HEK293T (cell line): ENCODE results near the gene C1GALT1.

Experiments
- CTCF ChIA-PET: fragments of 350-600 bp; formaldehyde crosslinking; extraction: SDS; loops from one replicate; lab custom pipeline; 2021; ENCODE audit warnings: antibody characterized with exemption, inconsistent platforms; lab: Yijun Ruan, JAX
- POLR2A ChIA-PET: fragments of 350-600 bp; formaldehyde crosslinking; extraction: SDS; loops from one replicate; lab custom pipeline; 2020; ENCODE audit warnings: antibody characterized with exemption, inconsistent platforms; lab: Yijun Ruan, JAX
- DNase-seq: peaks from one replicate; pipeline ENCODE4 v3.0.0; 2012; ENCODE audit warnings: mixed read lengths; ENCODE audit errors: extremely low spot score
- ARNT ChIP-seq: fragments of 450-650 bp; IDR thresholded peaks from 2 replicates; pipeline ENCODE4 v1.6.1; 2017; ENCODE audit warnings: mild to moderate bottlenecking
- BHLHE40 ChIP-seq: fragments of 450-650 bp; IDR thresholded peaks from 2 replicates; pipeline ENCODE4 v1.6.1; 2016; ENCODE audit warnings: mild to moderate bottlenecking, moderate library complexity, borderline replicate concordance
- CTBP1 ChIP-seq: fragments of 450-650 bp; IDR thresholded peaks from 2 replicates; pipeline ENCODE4 v1.6.1; 2016; ENCODE audit warnings: borderline replicate concordance
- ELF4 ChIP-seq: fragments of 450-650 bp; IDR thresholded peaks from 2 replicates; pipeline ENCODE4 v1.6.1; 2017; ENCODE audit warnings: antibody characterized with exemption
- FOXA1 ChIP-seq: fragments of 450-650 bp; IDR thresholded peaks from 2 replicates; pipeline ENCODE4 v1.6.1; 2016; ENCODE audit warnings: mild to moderate bottlenecking
- FOXK2 ChIP-seq: fragments of 450-650 bp; IDR thresholded peaks from 2 replicates; pipeline ENCODE4 v1.6.1; 2016; ENCODE audit warnings: mild to moderate bottlenecking
- FOXM1 ChIP-seq: fragments of 450-650 bp; IDR thresholded peaks from 2 replicates; pipeline ENCODE4 v1.6.1; 2017; ENCODE audit warnings: mild to moderate bottlenecking, borderline replicate concordance
- HDGF ChIP-seq: fragments of 450-650 bp; IDR thresholded peaks from 2 replicates; pipeline ENCODE4 v1.6.1; 2017; ENCODE audit warnings: antibody characterized with exemption, borderline replicate concordance
- L3MBTL2 ChIP-seq: fragments of 450-650 bp; conservative IDR thresholded peaks from 2 replicates; pipeline ENCODE4 v1.6.1; 2016; ENCODE audit warnings: mild to moderate bottlenecking
- LEF1 ChIP-seq: fragments of 450-650 bp; IDR thresholded peaks from 2 replicates; pipeline ENCODE4 v1.6.1; 2017; ENCODE audit warnings: mild to moderate bottlenecking, borderline replicate concordance
- NFRKB ChIP-seq: fragments of 450-650 bp; IDR thresholded peaks from 2 replicates; pipeline ENCODE4 v1.6.1; 2016; ENCODE audit warnings: mild to moderate bottlenecking, moderate library complexity
- SP1 ChIP-seq: fragments of 450-650 bp; IDR thresholded peaks from 2 replicates; pipeline ENCODE4 v1.6.1; 2017
- SUZ12 ChIP-seq: fragments of 450-650 bp; IDR thresholded peaks from 2 replicates; pipeline ENCODE4 v1.6.1; 2016; ENCODE audit warnings: mild to moderate bottlenecking
- TARDBP ChIP-seq: fragments of 450-650 bp; IDR thresholded peaks from 2 replicates; pipeline ENCODE4 v1.6.1; 2016
- ZNF384 ChIP-seq: fragments of 450-650 bp; IDR thresholded peaks from 2 replicates; pipeline ENCODE4 v1.6.1; 2016
- TF ChIP-seq, protein P1 (sequence below): fragments of 450-650 bp; IDR thresholded peaks from 2 replicates; pipeline ENCODE4 v1.6.1; 2016

Gene C1GALT1

DNA sequence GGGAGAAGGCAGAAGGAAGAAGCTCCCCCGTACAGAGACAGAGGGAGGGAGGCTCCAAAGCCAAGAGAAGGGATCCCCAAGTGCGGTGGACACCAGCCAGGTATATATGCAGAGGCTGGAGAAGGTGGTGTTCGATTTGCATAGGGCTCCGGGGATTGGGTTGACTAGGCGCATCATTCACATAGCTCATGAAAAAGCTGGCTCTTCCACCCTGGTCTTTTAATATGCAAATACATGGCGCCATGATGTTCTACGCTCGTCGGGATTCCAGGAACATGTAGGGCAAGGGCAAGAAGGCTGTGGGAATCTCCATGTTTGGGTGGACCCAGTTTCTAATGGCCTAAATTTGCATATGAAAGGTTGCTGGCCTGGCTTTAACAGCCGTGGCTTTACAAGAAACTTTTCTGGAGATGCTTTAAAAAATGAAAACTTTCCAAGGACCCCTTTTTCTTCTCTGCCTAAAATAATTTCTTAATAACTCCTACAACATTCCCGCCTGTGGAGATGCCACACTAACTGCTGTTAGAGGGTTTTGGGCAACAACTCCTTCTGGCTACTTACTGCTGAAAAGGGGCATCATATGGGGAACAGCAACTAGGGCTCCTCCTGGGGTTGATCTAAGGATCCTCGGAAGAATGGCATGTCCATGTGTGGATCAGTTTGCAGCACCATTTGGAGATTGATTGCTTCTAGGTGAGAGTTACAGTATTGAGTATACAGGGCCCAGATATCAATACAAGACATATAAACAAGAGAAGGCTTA, 28.3 kb downstream of the C1GALT1 start:
- no peak for DNase-seq
- POLR2A ChIA-PET, result no interaction called here
- TF ChIP-seq FOXA1 (no peak), TARDBP (no peak), FOXK2 (no peak), CTBP1 (no peak), HDGF (no peak), ARNT (no peak), NFRKB (no peak), SUZ12 (no peak), ELF4 (no peak), L3MBTL2 (no peak), ZNF384 (no peak), SP1 (no peak), BHLHE40 (no peak), LEF1 (no peak), FOXM1 (no peak)
- TF ChIP-seq, protein P1, sequence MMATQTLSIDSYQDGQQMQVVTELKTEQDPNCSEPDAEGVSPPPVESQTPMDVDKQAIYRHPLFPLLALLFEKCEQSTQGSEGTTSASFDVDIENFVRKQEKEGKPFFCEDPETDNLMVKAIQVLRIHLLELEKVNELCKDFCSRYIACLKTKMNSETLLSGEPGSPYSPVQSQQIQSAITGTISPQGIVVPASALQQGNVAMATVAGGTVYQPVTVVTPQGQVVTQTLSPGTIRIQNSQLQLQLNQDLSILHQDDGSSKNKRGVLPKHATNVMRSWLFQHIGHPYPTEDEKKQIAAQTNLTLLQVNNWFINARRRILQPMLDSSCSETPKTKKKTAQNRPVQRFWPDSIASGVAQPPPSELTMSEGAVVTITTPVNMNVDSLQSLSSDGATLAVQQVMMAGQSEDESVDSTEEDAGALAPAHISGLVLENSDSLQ, result no peak
- CTCF ChIA-PET, result interaction anchor here (0.6 kb wide), 1 partner anchor 108 kb away, joined by 3 read pairs; no protein-coding TSS in a partner anchor

DNA sequence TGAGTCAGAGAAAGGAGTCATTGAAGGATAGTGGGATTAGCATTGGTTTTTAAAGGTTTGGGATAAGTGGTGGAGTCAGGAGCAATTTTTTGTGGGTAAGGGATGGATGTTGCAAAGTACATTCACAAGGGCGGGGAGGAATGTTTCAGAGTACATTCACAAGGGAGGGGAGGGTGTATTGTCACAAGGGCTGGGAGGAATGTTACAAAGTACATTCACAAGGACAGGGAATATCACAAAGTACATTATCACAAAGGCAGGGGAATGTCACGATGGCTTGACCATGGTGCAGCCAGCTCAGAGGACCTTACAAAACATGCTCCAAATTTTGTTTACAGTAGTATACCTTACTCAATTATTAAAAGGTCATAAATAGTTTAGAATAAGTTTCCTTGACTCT, 30.3 kb downstream of the C1GALT1 start:
- ChIA-PET POLR2A (no interaction called here), CTCF (no interaction called here)
- TF ChIP-seq SUZ12 (no peak), L3MBTL2 (no peak), FOXA1 (no peak), NFRKB (no peak), LEF1 (no peak), SP1 (no peak), FOXM1 (no peak), CTBP1 (no peak), FOXK2 (no peak), ZNF384 (no peak)
- no peak for DNase-seq

DNA sequence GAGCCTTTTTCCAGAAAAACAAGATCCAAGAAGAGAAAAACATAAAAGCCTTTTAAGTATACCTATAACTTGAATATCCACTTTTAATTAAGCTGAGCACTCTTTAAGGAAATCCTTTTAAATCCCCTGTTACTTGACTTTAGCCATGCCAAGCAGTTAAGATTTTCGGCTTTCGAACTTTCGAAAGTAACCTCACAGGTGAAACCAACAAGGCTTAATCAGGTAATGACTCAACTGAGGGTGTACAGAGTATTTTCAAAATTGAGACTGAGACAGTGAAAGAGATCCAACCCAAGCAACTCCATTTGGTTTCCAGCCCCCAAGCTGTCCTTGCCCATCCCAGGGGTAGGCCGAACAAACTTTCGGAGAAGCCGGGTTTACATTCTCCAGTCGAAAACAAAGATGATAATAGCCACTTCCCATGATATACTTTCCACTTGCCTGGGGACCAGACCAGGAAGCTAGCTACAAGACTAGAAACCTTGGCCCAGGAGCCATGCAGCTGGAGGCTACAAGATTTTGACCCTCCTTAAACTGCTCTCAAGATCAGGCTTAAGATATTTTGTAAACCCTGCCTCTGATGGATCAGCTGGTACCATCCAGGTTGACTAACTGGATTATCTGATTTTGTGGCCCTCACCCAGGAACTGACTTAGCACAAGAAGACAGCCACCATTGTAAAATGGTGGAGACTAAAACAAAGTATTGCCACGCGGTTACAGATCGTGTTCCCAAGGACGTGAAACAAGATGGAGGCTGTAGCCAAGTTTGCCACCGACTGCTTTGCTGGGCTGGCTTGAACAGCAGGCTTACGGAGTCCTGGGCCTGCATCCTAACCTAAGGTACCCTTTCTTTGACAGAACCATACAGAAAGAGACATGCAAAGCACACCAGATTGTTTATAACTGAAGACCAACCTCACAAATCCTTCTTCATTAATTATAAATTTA, 32.3 kb downstream of the C1GALT1 start:
- POLR2A ChIA-PET, result no interaction called here
- no peak for DNase-seq
- TF ChIP-seq LEF1 (no peak), FOXM1 (no peak), SP1 (no peak), ELF4 (no peak), HDGF (no peak), NFRKB (no peak), FOXA1 (no peak), BHLHE40 (no peak), ARNT (no peak), CTBP1 (no peak)
- CTCF ChIA-PET, result no interaction called here

DNA sequence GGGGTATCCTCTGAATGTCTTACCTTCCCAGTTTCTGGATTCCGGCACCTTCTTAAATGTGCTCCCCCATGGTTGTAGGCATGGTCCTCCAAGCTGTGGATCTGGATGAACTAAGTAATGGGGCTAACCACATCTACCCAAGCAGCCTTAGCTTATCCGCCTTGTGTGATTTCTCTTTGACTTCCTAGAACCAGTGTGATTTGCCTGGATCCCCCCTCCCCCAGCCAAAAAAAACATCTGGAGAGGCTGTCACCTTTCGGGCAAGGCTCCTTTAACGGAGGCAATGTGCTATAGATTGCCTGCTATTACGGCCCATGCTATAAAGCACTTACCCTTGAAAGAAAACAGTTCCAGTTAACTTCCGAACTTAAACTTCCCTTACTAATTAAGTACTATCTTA, 33.9 kb downstream of the C1GALT1 start:
- POLR2A ChIA-PET, result no interaction called here
- DNase-seq, result no peak
- TF ChIP-seq ELF4, result no peak
- no peak for TF ChIP-seq L3MBTL2
- no peak for TF ChIP-seq FOXM1
- TF ChIP-seq, protein P1, result no peak
- no peak for TF ChIP-seq BHLHE40
- TF ChIP-seq SP1, result no peak
- no peak for TF ChIP-seq FOXA1
- no peak for TF ChIP-seq NFRKB
- TF ChIP-seq SUZ12, result no peak
- no peak for TF ChIP-seq ARNT
- no peak for TF ChIP-seq HDGF
- TF ChIP-seq FOXK2, result no peak
- no peak for TF ChIP-seq ZNF384
- no peak for TF ChIP-seq CTBP1
- no peak for TF ChIP-seq TARDBP
- no peak for TF ChIP-seq LEF1
- CTCF ChIA-PET, result no interaction called here

DNA sequence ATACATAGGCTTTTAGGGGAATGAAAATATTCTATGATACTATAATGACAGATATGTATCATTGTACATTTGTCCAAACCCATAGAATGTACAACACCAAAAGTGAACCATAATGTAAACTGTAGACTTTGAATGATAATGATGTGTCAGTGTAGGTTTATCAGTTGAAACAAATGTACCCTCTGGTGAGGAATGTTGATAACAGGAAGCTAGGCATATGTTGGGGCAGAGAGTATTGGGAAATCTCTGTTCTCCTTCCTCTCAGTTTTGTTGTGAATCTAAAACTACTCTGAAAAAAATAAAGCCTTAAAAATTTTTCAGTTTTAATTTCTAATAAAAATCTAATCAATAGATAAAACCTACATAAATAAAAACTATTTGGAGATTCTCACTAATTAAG, 36.9 kb downstream of the C1GALT1 start:
- TF ChIP-seq CTBP1, result no peak
- no peak for TF ChIP-seq FOXM1
- TF ChIP-seq ARNT, result no peak
- no peak for TF ChIP-seq FOXK2
- no peak for TF ChIP-seq TARDBP
- TF ChIP-seq FOXA1, result no peak
- TF ChIP-seq ZNF384, result no peak
- TF ChIP-seq ELF4, result no peak
- TF ChIP-seq BHLHE40, result no peak
- no peak for TF ChIP-seq SP1
- TF ChIP-seq LEF1, result no peak
- ChIA-PET CTCF (no interaction called here), POLR2A (no interaction called here)
- no peak for DNase-seq

DNA sequence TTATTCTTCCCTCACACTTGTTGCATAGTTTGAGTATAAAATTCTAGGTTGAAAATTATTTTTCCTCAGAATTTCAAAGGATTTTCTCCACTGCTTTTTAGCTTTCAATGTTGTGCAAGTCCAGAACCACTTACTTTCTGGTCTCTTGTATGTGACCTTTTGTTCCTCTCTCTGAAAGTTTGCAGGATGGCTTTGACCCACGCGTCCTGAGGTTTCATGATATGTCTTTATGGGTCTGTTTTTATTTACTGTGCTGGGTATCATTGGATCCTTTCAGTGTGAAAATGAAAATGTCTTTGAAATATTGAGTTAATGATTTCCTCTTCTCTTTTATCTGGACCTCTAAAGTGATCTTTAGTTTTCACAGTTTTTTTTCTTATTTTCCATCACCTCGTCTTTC, 38.5 kb downstream of the C1GALT1 start:
- ChIA-PET CTCF (no interaction called here), POLR2A (no interaction called here)
- DNase-seq, result no peak
- no peak for TF ChIP-seq NFRKB
- no peak for TF ChIP-seq FOXK2
- TF ChIP-seq CTBP1, result no peak
- TF ChIP-seq ELF4, result no peak
- no peak for TF ChIP-seq SUZ12
- no peak for TF ChIP-seq LEF1
- TF ChIP-seq BHLHE40, result no peak
- TF ChIP-seq TARDBP, result no peak
- TF ChIP-seq FOXM1, result no peak
- TF ChIP-seq, protein P1, result no peak
- TF ChIP-seq HDGF, result no peak
- no peak for TF ChIP-seq FOXA1
- TF ChIP-seq ARNT, result no peak
- TF ChIP-seq SP1, result no peak
- TF ChIP-seq L3MBTL2, result no peak
- TF ChIP-seq ZNF384, result no peak
